GM19395 (cell line): Measurements from ENCODE around the gene L3MBTL2.
A peak's percentile ranks its signal among the peaks of the same experiment; 100 is the strongest.
"Not testable (repeated sequence)": the region's sequence is repeated elsewhere in the genome, so short reads cannot be mapped to it uniquely, and the experiment has no call there.

Experiments
- ATAC-seq: cut with Tn5 transposase; IDR thresholded peaks from one replicate; pipeline ENCODE4 v1.9.1; 2021; ENCODE audit warnings: mild to moderate bottlenecking, moderate library complexity; ENCODE audit not compliant: unreplicated experiment

The L3MBTL2 gene

DNA sequence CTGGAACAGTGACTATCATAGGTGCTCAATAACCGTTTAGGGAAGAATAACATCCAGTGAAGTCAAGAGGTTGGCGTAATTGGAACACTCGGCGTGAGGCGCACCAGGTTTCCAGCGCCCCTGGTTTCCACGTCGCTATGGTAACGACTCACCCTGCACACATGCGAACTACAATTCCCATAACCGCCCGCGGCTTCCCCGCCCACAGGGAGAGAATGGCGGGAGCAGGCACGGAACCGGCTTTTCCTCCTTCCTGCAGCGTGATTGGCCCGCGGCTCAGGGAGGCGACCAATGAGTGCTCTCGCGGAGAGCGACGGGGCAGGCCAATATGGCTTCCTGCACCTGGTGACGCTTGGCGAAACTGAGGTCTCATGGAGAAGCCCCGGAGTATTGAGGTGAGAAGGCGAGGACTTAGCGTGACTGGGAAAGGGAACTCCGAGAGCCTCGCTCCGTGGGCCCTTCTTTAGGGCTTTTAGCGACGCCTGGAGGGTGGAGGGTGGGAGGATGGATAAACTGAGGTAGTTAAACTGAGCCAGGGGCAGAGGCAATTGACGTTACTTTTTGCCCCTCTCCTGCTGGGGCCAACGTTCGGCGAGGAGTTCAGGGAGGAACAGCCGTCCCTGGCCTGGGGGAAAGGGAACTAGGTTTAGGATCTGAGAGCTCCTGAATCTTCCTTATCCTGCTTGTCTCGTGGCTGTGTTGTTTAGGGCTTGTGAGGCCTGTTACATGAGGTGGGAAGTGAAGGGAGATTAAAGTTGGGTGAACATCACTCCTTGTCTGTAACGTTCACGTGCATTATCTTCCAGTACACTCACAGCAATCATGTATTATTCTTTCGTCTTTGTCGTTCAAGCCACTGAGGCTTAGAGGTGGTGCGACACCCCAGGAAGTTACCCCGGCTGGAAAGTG, at the start of gene L3MBTL2:
TSS of gene L3MBTL2 (plus strand) at position 321 of the 909 bp plus-strand sequence. CDS start at position 372, 51 bp downstream.
- ATAC-seq = peak; percentile 96

DNA sequence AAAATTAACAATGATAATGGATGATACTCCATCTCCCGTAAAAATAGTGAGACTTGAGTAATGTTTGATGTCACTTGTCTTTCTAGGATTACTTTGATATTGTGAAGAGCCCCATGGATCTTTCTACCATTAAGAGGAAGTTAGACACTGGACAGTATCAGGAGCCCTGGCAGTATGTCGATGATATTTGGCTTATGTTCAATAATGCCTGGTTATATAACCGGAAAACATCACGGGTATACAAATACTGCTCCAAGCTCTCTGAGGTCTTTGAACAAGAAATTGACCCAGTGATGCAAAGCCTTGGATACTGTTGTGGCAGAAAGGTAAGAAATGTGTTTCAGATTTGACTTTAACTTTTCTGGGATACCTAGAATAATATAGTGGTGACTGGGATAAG, 48.0 kb upstream of the L3MBTL2 start:
- no peak for ATAC-seq

DNA sequence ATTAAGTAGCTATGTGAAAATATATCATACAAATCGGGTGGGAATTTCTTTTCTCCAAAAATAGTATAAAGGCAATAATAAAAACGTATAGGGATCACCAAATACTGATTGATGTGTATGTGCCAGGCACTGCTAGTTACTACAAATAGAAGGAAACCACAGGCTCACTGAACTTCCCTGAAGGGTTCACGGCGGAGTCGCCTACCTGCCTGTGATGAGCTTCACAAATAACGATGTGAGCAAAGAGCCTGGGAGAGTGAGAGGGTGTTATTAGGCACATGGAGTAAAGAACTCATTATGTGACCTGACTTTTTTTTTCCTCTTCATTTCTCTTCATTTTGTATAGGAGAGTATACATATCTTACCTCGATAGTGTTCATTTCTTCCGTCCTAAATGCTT, 36.0 kb upstream of the L3MBTL2 start:
- ATAC-seq = no peak

DNA sequence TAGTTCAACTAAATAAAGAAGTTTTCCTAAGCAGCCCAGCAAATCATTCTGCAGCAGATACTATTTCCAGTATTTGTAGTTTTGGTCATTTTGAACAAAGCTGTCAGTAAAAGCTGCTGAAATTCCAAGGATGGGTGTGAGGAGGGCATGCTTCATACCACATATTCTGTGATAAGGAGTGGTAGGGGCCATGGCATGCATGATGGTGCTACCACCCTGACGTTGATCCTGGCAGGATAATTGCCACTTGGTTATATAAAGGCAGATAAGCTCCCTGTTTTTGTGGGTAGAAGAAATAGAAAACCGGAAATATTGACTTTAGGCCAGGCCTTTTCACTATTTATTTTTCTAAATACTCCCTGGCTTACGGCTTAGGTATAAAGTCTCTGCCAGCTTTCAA, 33.1 kb upstream of the L3MBTL2 start:
- no peak for ATAC-seq

DNA sequence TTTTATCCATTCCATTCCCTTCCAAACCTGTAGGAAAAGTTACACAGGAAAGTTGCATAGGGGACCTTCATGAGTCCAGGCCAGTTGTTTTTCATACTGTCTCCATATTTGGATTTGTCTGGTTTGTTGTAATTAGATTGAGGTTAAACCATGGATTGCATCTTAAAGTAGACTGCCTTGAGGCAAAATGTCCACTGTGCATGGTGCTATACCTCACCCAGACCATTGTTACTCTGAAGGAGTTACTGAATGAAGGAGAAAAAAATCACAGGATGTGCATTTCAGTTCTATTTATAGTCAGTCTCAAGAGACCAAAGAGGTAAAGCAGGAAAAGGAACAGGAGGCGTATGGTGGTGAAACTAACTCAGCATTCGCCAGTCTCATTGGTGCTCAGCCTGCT, 29.6 kb upstream of the L3MBTL2 start:
- ATAC-seq = no peak

DNA sequence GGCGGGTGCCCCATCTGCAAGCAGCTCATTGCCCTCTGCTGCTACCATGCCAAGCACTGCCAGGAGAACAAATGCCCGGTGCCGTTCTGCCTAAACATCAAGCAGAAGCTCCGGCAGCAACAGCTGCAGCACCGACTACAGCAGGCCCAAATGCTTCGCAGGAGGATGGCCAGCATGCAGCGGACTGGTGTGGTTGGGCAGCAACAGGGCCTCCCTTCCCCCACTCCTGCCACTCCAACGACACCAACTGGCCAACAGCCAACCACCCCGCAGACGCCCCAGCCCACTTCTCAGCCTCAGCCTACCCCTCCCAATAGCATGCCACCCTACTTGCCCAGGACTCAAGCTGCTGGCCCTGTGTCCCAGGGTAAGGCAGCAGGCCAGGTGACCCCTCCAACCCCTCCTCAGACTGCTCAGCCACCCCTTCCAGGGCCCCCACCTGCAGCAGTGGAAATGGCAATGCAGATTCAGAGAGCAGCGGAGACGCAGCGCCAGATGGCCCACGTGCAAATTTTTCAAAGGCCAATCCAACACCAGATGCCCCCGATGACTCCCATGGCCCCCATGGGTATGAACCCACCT, 28.0 kb upstream of the L3MBTL2 start:
- ATAC-seq = no peak

DNA sequence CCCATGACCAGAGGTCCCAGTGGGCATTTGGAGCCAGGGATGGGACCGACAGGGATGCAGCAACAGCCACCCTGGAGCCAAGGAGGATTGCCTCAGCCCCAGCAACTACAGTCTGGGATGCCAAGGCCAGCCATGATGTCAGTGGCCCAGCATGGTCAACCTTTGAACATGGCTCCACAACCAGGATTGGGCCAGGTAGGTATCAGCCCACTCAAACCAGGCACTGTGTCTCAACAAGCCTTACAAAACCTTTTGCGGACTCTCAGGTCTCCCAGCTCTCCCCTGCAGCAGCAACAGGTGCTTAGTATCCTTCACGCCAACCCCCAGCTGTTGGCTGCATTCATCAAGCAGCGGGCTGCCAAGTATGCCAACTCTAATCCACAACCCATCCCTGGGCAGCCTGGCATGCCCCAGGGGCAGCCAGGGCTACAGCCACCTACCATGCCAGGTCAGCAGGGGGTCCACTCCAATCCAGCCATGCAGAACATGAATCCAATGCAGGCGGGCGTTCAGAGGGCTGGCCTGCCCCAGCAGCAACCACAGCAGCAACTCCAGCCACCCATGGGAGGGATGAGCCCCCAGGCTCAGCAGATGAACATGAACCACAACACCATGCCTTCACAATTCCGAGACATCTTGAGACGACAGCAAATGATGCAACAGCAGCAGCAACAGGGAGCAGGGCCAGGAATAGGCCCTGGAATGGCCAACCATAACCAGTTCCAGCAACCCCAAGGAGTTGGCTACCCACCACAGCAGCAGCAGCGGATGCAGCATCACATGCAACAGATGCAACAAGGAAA, 27.3 kb upstream of the L3MBTL2 start:
- ATAC-seq = no peak

DNA sequence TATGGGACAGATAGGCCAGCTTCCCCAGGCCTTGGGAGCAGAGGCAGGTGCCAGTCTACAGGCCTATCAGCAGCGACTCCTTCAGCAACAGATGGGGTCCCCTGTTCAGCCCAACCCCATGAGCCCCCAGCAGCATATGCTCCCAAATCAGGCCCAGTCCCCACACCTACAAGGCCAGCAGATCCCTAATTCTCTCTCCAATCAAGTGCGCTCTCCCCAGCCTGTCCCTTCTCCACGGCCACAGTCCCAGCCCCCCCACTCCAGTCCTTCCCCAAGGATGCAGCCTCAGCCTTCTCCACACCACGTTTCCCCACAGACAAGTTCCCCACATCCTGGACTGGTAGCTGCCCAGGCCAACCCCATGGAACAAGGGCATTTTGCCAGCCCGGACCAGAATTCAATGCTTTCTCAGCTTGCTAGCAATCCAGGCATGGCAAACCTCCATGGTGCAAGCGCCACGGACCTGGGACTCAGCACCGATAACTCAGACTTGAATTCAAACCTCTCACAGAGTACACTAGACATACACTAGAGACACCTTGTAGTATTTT, 26.6 kb upstream of the L3MBTL2 start:
- no peak for ATAC-seq

DNA sequence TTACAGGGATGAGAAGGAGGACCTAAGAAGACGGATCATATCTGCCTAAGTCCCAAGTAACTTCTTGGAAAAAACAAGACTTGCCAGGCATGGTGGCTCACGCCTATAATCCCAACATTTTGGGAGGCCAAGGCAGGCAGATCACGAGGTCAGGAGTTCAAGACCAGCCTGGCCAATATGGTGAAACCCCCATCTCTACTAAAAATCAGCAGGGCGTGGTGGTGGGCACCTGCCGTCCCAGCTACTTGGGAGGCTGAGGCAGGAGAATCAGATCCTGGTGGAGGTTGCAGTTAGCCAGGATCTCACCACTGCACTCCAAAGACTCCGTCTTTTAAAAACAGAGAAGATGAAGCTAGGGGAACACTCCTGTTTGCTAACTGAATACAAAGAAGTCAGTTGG, 24.8 kb upstream of the L3MBTL2 start:
- ATAC-seq = not testable (repeated sequence)

DNA sequence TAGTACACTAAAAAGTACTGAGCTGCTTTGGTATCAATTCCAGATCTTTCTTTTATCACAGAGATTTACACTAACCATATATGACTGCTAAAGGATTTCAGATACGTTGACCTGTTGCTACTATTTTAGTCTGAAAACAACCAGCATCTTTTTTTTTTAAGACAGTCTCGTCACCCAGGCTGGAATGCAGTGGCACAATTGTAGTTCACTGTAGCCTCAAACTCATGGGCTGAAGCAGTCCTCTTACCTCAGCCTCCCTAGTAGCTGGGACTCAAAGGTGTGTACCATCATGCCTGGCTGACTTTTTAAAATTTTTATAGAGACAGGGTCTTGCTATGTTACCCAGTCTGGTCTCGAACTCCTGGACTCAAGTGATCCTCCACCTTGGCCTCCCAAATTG, 24.2 kb upstream of the L3MBTL2 start:
- ATAC-seq = no peak

DNA sequence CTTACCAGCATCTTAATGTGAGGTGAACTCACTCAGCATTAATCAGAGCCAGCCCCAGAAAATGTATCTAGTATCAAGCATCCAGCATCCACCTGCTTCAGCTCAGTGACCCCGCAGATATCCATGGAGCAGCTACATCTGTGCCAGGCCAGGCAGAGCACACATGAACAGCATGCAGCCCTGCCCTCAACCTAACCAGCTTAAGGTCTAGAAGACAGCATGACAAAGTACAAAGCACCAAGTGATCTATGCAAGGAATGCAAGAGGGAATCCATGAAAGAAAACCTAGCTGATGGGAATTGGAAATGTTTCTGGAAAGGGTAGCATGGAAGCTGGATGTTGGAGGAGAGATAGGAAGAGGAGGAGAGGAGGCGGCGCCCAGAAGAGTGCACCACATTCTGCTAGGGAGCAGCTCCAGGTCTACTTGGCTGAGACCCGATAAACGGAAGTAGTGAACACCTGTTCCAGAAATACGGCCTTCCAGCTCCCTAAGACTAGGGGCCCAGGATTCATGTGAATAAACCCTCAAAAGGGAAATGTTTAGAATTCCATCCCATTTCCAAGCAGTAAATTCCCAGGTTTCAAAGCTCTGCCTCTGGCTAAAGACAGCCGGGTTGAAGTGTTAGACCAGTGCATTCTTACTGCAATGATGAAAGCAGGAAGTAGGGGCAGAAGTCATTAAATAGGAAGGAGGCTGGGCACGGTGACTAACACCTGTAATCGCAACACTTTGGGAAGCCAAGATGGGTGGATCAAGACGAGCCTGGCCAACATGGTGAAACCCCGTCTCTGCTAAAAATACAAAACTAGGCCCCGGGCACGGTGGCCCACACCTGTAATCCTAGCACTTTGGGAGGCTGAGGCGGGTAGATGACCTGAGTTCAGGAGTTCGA, 23.5 kb upstream of the L3MBTL2 start:
- no peak for ATAC-seq

DNA sequence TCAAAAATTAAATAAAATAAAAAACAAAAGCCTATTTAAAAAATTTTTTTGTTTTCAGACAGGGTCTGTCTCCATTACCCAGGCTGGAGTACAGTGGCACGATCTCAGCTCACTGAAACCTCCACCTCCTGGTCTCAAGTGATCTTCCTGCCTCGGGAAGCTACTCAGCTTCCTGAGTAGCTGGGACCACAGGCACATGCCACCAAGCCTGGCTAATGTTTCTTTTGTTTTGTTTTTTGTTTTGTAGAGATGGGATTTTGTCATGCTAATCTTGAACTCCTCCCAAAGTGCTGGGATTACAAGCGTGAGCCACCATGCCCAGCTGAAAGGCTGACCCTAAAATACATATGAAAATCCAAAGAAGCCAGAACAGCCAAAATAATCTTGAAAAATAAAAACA, 20.4 kb upstream of the L3MBTL2 start:
- no peak for ATAC-seq

DNA sequence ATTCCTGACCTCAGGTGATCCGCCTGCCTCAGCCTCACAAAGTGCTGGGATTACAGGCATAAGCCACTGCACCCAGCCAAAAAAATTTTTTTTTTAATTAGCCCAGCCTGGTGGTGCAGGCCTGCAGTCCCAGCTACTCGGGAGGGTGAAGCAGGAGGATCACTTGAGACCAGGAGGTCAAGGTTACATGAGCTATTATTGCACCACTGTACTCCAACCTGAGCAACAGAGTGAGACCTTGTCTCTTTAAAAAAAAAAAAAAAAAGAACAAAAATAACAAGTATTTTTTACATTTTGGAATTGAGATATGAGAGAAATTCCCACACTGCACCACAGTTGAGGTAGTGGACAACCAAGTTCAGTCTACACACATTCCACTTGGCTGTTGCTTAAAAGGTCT, 13.6 kb upstream of the L3MBTL2 start:
- no peak for ATAC-seq

DNA sequence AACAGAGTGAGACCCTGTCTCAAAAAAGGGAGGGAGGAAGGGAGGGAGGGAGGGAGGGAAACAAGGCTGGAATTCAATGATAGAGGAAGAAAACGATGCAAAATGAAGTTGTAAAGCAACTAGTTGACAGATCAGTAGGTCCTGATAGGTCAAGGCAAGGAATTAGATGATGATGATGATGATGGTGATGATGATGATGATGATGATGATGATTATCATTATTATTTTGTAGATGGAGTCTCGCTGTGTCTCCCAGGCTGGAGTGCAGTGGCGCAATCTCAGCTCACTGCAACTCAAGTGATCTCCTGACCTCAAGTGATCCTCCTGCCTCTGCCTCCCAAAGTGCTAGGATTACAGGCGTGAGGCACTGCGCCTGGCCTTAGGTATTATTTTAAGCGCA, 11.3 kb upstream of the L3MBTL2 start:
- ATAC-seq = no peak

DNA sequence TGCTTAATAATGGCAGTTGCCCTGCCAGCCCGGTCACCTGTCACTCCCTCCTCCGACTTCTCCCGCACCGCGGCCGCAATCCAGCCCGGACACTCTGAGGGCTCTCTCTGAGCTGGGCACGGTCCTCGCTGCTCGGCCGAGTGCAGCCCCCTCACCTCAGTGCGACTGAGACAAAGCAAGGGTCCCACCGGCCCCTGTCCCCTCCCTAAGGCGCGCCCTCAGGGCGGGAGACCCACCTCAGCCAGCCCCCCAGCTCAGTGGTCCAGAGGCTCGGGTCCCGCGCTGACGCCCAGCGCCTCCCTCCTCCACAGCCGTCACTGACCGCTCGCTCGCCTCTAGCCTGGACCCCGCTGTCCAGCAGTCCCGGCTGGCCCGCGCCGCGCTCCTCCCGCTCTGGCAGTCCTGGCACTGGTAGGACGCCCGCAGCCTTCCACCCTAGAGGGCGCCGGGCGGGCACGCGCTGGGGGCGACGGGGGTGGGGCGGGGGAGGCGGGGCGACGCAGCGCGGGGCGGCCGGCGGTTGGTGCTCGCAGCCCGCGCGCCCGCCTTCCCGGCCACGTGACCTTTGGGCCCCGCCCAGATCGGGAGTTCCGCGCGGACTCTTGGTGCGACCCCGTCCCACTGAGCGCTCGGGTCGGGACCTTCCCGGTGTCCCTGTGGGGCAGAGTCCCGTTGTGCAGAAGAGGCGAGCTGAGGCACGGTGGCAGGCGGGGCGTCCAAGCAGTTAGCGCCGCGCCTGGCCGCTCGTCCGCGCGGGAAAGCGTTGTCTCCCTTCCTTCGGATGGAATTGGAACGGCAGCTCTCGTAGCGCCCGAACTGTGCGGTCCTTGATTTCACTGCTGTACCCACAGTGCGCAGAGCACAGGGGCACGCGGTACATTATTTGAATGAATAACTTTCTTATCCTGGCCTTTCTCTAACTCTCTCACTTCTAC, 7.8 kb upstream of the L3MBTL2 start:
- ATAC-seq = peak; percentile 79

DNA sequence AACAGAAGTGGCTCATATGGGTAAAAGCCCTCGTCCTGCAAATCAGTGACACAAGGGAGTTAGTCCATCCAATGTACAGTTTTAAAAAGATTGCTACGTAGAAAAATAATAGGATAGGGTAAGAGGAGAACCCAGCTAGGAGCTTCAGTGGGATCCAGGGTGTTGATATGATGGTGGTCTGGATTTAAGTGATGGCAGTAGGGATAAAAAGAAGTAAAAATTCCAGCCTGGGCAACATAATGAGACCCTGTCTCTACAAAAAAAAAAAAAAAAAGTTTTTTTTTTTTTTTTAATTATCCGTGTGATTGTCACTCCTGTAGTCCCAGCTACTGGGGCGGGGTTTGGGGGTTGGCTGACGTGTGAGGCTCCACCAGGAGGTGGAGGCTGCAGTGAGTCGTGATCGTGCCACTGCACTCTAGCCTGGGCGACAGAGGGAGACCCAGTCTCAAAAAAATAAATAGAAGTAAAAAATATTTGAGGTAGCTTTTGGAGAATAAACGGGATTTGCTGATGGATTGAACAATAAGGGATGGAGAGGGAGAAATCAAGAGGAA, 7.0 kb upstream of the L3MBTL2 start:
- no peak for ATAC-seq

DNA sequence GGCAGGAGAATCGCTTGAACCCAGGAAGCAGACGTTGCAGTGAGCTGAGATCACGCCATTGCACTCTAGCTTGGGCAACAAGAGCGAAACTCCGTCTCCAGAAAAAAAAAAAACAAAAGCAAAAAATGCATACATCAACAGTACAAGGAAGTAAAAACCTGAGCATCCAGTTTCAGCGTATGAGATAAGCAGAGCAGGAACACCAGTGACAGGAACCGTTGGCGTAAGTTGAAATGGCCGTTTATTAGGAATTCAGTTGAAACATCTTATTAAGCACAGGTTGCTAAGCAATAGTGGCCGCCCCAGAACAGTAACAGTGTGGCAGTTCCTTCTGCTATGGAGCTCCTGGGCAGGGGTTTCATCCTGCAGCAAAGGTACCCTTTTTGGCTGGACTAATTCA, 4.0 kb upstream of the L3MBTL2 start:
- no peak for ATAC-seq

DNA sequence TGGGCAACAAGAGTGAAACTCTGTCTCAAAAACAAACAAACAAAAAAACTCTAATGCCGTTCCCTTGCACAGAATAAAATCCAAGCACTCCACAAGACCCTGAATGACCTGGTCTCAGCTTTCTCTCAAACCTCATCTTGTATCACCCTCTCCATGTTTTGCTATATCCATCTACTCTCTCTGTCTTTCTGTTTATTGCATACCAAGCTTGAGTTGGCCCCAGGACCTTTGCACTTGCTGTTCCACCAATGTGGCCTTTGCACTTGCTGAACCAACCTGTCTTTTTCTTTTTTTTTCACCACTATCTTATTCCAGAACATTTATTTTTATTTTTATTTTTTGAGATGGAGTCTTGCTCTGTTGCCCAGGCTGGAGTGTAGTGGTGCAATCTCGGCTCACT, 2.0 kb upstream of the L3MBTL2 start:
- no peak for ATAC-seq

DNA sequence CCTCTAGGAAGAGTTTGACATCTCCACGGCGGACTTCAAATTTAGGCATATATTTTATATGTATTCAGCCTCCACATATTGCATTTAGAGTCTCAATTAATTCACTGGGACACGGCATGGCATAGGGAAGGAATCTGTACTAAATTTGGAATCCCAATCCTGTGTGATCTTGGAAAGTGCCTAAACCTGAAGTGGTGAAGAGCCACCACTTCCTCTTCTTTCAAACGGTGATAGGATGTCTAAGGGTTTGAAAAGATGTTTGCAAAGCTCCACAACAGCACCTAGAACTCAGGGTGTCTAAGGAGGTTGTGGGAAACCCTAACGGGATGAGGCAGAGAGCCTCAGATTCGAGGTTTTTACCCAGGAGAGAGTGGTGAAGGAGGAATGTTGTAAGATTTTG, 1.0 kb upstream of the L3MBTL2 start:
- no peak for ATAC-seq
